Endothelial cell of umbilical vein (primary cell): ENCODE data around the gene CDR2L. TPM values are rescaled to one million over a fixed set of nuclear protein-coding genes. Genes with fewer than 3 reads are reported as not detected.

Experiments
- BruUV-seq: library from RNA; stranded (reverse); fragments of 400-500 nt; replicated peaks from 2 replicates; lab custom pipeline; 2021; lab: Mats Ljungman, UMichigan
- CTCF ChIA-PET: fragments of 300-600, 350-600 bp; sonication (Branson Sonifier 250); formaldehyde crosslinking; loops from one replicate; lab custom pipeline; 2021; ENCODE audit warnings: antibody characterized with exemption, inconsistent platforms; lab: Charles Lee
- POLR2A ChIA-PET: fragments of 300-600, 350-600 bp; sonication (Branson Sonifier 250); formaldehyde crosslinking; loops from one replicate; lab custom pipeline; 2021; ENCODE audit warnings: antibody characterized with exemption, inconsistent platforms; lab: Charles Lee
- DNase-seq: peaks from one replicate; pipeline ENCODE4 v3.0.0-alpha.2; 2011; ENCODE audit warnings: low read depth, low spot score
- FAIRE-seq: peaks from 2 replicates; lab custom pipeline; 2011; peaks lifted over from hg19 to GRCh38; lab: Jason Lieb, UNC
- H2AFZ ChIP-seq: 2 replicates; pipeline ENCODE4 v1.6.0; 2012; ENCODE audit warnings: low read depth, low read length, control low read depth, inconsistent platforms
- H3K27ac ChIP-seq: 2 replicates; pipeline ENCODE4 v1.5.1; 2011; ENCODE audit warnings: low read depth, mild to moderate bottlenecking, control low read depth, low read length, moderate library complexity; ENCODE audit not compliant: insufficient read depth
- H3K27me3 ChIP-seq, 2 experiments: 2 replicates each; pipeline versions ENCODE4 v1.6.0 to v1.6.1; 2011; ENCODE audit warnings: low read length in 2 of 2, mixed read lengths in 1 of 2; ENCODE audit not compliant: control insufficient read depth in 2 of 2, insufficient read depth in 2 of 2
- H3K36me3 ChIP-seq, 2 experiments: 2 replicates in 1 of 2; 3 replicates in 1 of 2; pipeline ENCODE4 v1.5.1; 2011; ENCODE audit warnings: low read length in 2 of 2, mild to moderate bottlenecking in 1 of 2, moderate library complexity in 1 of 2; ENCODE audit not compliant: control insufficient read depth in 2 of 2, insufficient read depth in 2 of 2; ENCODE audit errors: extremely low read depth in 1 of 2
- H3K4me1 ChIP-seq: 3 replicates; pipeline ENCODE4 v1.5.1; 2011; ENCODE audit warnings: mild to moderate bottlenecking, low read length; ENCODE audit not compliant: control insufficient read depth, insufficient read depth; ENCODE audit errors: extremely low read depth
- H3K4me2 ChIP-seq: 2 replicates; pipeline ENCODE4 v1.6.1; 2011; ENCODE audit warnings: low read length, control low read depth, mixed read lengths; ENCODE audit not compliant: insufficient read depth
- H3K4me3 ChIP-seq, 3 experiments: fragments of 200-600 bp in 1 of 3; sonication (generic), shearing (Covaris generic) in 1 of 3; replicated peaks in 1 of 3; 2 replicates each; pipeline ENCODE4 v1.5.1; 2011 to 2016; ENCODE audit warnings: control low read depth in 3 of 3, low read length in 3 of 3, mild to moderate bottlenecking in 2 of 3, inconsistent platforms in 1 of 3, low read depth in 1 of 3, moderate library complexity in 1 of 3; ENCODE audit not compliant: insufficient read depth in 1 of 3
- H3K79me2 ChIP-seq: 2 replicates; pipeline ENCODE4 v1.6.0; 2012; ENCODE audit warnings: low read length, inconsistent platforms; ENCODE audit not compliant: control insufficient read depth, insufficient read depth
- H3K9ac ChIP-seq: replicated peaks from 2 replicates; pipeline ENCODE3; 2011; ENCODE audit warnings: low read length, control low read depth; ENCODE audit not compliant: insufficient read depth; ENCODE audit errors: extremely low read depth
- H3K9me1 ChIP-seq: replicated peaks from 3 replicates; pipeline ENCODE4 v1.6.0; 2011; ENCODE audit warnings: mild to moderate bottlenecking, low read length; ENCODE audit not compliant: control insufficient read depth, insufficient read depth; ENCODE audit errors: extremely low read depth
- H3K9me3 ChIP-seq: replicated peaks from 2 replicates; pipeline ENCODE4 v1.5.1; 2012; ENCODE audit warnings: low read length, inconsistent platforms; ENCODE audit not compliant: control insufficient read depth, insufficient read depth
- H4K20me1 ChIP-seq: replicated peaks from 2 replicates; pipeline ENCODE3; 2011; ENCODE audit warnings: mild to moderate bottlenecking, low read length; ENCODE audit not compliant: control insufficient read depth, insufficient read depth; ENCODE audit errors: extremely low read depth
- EZH2 ChIP-seq: IDR thresholded peaks from 2 replicates; pipeline ENCODE4 v1.6.1; 2012; ENCODE audit warnings: borderline replicate concordance, low read depth, mild to moderate bottlenecking, moderate library complexity, low read length, inconsistent platforms; ENCODE audit not compliant: severe bottlenecking
- GATA2 ChIP-seq: IDR thresholded peaks from 2 replicates; pipeline ENCODE4 v1.7.0; 2011; ENCODE audit warnings: low read depth, mild to moderate bottlenecking, moderate library complexity, mixed read lengths, low read length; ENCODE audit not compliant: insufficient read length, insufficient read depth
- JUN ChIP-seq: IDR thresholded peaks from 2 replicates; pipeline ENCODE4 v1.6.1; 2011; ENCODE audit warnings: borderline replicate concordance, low read depth; ENCODE audit not compliant: insufficient read length, insufficient read depth
- MAX ChIP-seq: IDR thresholded peaks from 2 replicates; pipeline ENCODE4 v1.6.1; 2011; ENCODE audit not compliant: insufficient read depth, insufficient read length
- MYC ChIP-seq: IDR thresholded peaks from one replicate; pipeline ENCODE4 v1.6.1; 2011; ENCODE audit warnings: mild to moderate bottlenecking, low read depth, low read length
- POLR2A ChIP-seq: IDR thresholded peaks from 2 replicates; pipeline ENCODE4 v1.6.1; 2012; ENCODE audit warnings: low read depth, mild to moderate bottlenecking, control low read depth, low read length
- POLR2AphosphoS5 ChIP-seq: IDR thresholded peaks from 2 replicates; pipeline ENCODE4 v1.6.1; 2012; ENCODE audit warnings: low read depth, mild to moderate bottlenecking, control low read depth, low read length, moderate library complexity; ENCODE audit not compliant: insufficient read depth
- dilution Hi-C: fragments of 300-500 bp; cut with MboI; formaldehyde crosslinking; loops from one replicate; pipeline ENCODE4 v1.15.0; 2019; ENCODE audit warnings: low sequenced_read_pairs; ENCODE audit not compliant: extremely low pct_ligation_motif_present
- intact Hi-C: fragments of 100-400 bp; cut with micrococcal nuclease; formaldehyde crosslinking; loops from one replicate; pipeline ENCODE4 v1.10.0; 2022
- polyA plus RNA-seq, 4 experiments: library from polyadenylated mRNA; depleted of rRNA in 3 of 4; stranded (reverse) in 3 of 4; unstranded in 1 of 4; fragments of >200 nt; gene quantifications; 2 replicates each; pipeline versions ENCODE4 v1.2.1 to v1.2.3, GENCODE V29; 2011 to 2012; ENCODE audit warnings: missing spikeins in 1 of 4
- total RNA-seq: library from RNA; stranded (reverse); gene quantifications from 2 replicates; pipeline ENCODE4 v1.2.3, GENCODE V29; 2021
- TF ChIP-seq, protein P1 (sequence below), 2 donors: IDR thresholded peaks; 1 replicate in 1 of 2; 2 replicates in 1 of 2; pipeline ENCODE4 v1.5.1; 2011; ENCODE audit warnings: low read length in 2 of 2, mild to moderate bottlenecking in 2 of 2, moderate library complexity in 2 of 2, control low read depth in 1 of 2, inconsistent platforms in 1 of 2, low read depth in 1 of 2; ENCODE audit not compliant: insufficient read depth in 1 of 2; ENCODE audit errors: extremely low read depth in 1 of 2

Gene CDR2L
- total and polyA plus RNA-seq, 2 donors (not counting 3 experiments of a cell fraction or from before 2014, with no cell fraction given), result 22.2 to 34.9 TPM

DNA sequence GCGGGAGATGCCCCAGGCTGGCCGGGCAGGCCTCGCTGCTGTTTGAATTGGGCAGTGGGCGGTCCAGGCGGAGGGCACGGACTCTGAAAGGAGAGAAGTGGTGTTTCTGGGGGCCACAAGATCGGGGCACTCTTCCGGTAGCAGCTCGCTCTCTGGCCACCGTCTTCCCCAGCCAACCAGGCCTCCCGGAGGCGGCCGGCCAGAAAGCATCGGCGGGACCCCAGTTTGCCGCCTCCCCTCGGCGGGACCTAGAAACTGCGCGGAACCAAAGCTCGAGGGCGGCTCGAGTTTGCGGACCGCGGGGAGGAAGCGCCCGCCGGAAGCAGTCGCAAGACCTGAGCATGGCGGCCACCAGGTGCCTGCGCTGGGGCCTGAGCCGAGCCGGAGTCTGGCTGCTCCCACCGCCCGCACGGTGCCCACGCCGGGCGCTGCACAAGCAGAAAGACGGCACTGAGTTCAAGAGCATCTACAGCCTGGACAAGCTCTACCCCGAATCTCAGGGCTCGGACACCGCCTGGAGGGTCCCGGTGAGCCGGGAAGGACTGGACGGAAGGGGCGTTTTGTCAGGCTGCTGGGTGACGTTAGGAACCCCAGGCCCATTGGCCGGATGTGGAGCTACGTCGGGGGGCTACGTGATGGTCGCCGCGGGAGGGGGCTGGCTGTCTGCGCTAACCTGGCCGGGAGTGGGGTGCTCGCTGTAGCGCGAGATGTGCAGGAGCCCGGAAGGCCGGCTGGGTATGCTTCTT is 25.1 kb downstream of the CDR2L start, which contains the start of gene MRPL58:
TSS of gene MRPL58 (plus strand) at position 325 of the 746 bp plus-strand sequence. CDS start at position 342, 17 bp downstream.
- Histone ChIP-seq H3K36me3 (no peaks in the 10 kb centered on the region), H2AFZ (peak within 1 kb of the TSS; percentile 74), H3K9me3 (no peaks in the 10 kb centered on the region), H3K79me2 (peaks cover 10% of the 10 kb centered on the region), H3K9ac (peak within 1 kb of the TSS; percentile 83), H4K20me1 (no peaks in the 10 kb centered on the region), H3K4me1 (peaks cover 16% of the 10 kb centered on the region), H3K27me3 (no peaks in the 10 kb centered on the region), H3K4me3 (peak within 1 kb of the TSS; percentile 56 to 89 (median 83)), H3K27ac (peak within 1 kb of the TSS; percentile 67), H3K9me1 (no peaks in the 10 kb centered on the region), H3K4me2 (peak within 1 kb of the TSS; percentile 88)
- intact Hi-C loops (loop anchor here (1.0 kb wide), 3 partner anchors 21 to 51 kb away; no protein-coding TSS in a partner anchor), dilution Hi-C loops (no loop called here)
- ChIA-PET CTCF (interaction anchor here (0.6 to 6.0 kb wide), 30 partner anchors 9 to 229 kb away, joined by 3 to 134 read pairs (median 5); partner anchors contain the start of genes CDR2L, HID1, NT5C and NUP85), POLR2A (interaction anchor here (0.5 to 2.8 kb wide), 5 partner anchors 23 to 139 kb away, joined by 3 to 17 read pairs (median 6); partner anchors contain the start of genes CDR2L and FDXR)
- FAIRE-seq, result peak; percentile 89
- TF ChIP-seq POLR2AphosphoS5, result peak; percentile 88
- no peak for TF ChIP-seq GATA2
- no peak for TF ChIP-seq MAX
- no peak for TF ChIP-seq EZH2
- TF ChIP-seq JUN, result no peak
- peak; percentile 84 for TF ChIP-seq POLR2A
- TF ChIP-seq, protein P1, sequence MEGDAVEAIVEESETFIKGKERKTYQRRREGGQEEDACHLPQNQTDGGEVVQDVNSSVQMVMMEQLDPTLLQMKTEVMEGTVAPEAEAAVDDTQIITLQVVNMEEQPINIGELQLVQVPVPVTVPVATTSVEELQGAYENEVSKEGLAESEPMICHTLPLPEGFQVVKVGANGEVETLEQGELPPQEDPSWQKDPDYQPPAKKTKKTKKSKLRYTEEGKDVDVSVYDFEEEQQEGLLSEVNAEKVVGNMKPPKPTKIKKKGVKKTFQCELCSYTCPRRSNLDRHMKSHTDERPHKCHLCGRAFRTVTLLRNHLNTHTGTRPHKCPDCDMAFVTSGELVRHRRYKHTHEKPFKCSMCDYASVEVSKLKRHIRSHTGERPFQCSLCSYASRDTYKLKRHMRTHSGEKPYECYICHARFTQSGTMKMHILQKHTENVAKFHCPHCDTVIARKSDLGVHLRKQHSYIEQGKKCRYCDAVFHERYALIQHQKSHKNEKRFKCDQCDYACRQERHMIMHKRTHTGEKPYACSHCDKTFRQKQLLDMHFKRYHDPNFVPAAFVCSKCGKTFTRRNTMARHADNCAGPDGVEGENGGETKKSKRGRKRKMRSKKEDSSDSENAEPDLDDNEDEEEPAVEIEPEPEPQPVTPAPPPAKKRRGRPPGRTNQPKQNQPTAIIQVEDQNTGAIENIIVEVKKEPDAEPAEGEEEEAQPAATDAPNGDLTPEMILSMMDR (IDR thresholded peaks at IDR 0.05; ENCODE audit: extremely low read depth in 1 of 2, insufficient read depth in 1 of 2, low read depth in 1 of 2, low read length in 2 of 2), result peak; percentile 40 to 76
- no peak for TF ChIP-seq MYC
- DNase-seq, result peak; percentile 81
- BruUV-seq, result no TSS peak
